ENCODE measurements around the gene ERBIN.

ERBIN gene

DNA sequence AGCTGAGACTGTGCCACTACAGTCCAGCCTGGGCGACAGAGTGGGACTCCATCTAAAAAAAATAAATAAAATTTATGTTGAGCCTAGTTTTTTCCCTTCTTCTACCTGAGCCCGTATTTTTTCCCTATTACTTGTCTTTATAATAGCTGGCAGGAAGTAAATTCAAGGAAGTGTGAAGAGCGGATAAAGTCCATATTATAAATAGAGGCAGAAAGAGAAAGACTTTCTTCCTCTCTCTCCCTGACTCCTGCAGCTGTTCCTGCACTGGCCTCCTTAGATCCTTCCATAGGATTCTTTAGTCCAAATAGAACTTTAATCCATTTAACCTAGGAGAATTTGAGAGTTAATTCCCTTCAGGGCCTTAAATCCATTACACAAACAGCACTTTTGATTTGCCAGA is 10.3 kb upstream of the ERBIN start:
- Histone ChIP-seq H3K4me1 (ENCODE audit: insufficient read depth, insufficient read length) (no peaks in the 10 kb centered on the region), H3K4me3 (ENCODE audit: insufficient read length, low read depth) (no peak overlapping the region), H3K9me3 (ENCODE audit: insufficient read depth, low read length) (no peaks in the 10 kb centered on the region), H3K36me3 (ENCODE audit: insufficient read depth, insufficient read length, low read length) (no peaks in the 10 kb centered on the region), H3K27me3 (ENCODE audit: insufficient read depth, insufficient read length) (no peaks in the 10 kb centered on the region), H3K9ac (ENCODE audit: insufficient read length, low read depth) (no peak overlapping the region)
- no peak for DNase-seq (ENCODE audit: low read depth, low spot score)
- TF ChIP-seq ZNF274 (IDR thresholded peaks at IDR 0.05; ENCODE audit: low read depth, low read length) (no peak), YY1 (IDR thresholded peaks at IDR 0.05; ENCODE audit: insufficient read depth, insufficient read length) (no peak), SUZ12 (IDR thresholded peaks at IDR 0.05; ENCODE audit: extremely low read depth, insufficient read depth, insufficient read length) (no peak)

DNA sequence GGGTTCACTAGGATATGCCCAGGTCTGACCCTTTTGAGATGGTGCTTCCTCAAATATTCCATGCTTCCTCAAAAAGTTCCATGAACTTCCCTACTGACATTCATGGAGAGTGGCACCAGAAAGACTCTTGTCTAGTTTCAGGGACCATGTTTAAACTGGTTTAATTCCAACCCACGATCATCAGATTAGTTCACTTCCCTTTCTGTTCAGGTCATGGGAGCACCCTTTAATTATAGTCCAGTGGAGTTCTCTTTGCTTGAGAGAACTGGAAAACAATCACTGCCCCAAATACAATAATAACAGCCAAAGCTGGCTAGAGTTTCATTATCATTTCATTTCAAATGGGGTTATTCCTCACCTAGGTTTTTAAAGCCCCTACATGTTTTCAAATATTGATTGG is 9.7 kb upstream of the ERBIN start:
- Histone ChIP-seq H3K4me1 (ENCODE audit: insufficient read depth, insufficient read length) (no peaks in the 10 kb centered on the region), H3K9ac (ENCODE audit: insufficient read length, low read depth) (no peak overlapping the region), H3K36me3 (ENCODE audit: insufficient read depth, insufficient read length, low read length) (no peaks in the 10 kb centered on the region), H3K27me3 (ENCODE audit: insufficient read depth, insufficient read length) (no peaks in the 10 kb centered on the region), H3K9me3 (ENCODE audit: insufficient read depth, low read length) (no peaks in the 10 kb centered on the region), H3K4me3 (ENCODE audit: insufficient read length, low read depth) (no peak overlapping the region)
- no peak for DNase-seq (ENCODE audit: low read depth, low spot score)
- TF ChIP-seq ZNF274 (IDR thresholded peaks at IDR 0.05; ENCODE audit: low read depth, low read length), result no peak
- no peak for TF ChIP-seq YY1 (IDR thresholded peaks at IDR 0.05; ENCODE audit: insufficient read depth, insufficient read length)
- no peak for TF ChIP-seq SUZ12 (IDR thresholded peaks at IDR 0.05; ENCODE audit: extremely low read depth, insufficient read depth, insufficient read length)

DNA sequence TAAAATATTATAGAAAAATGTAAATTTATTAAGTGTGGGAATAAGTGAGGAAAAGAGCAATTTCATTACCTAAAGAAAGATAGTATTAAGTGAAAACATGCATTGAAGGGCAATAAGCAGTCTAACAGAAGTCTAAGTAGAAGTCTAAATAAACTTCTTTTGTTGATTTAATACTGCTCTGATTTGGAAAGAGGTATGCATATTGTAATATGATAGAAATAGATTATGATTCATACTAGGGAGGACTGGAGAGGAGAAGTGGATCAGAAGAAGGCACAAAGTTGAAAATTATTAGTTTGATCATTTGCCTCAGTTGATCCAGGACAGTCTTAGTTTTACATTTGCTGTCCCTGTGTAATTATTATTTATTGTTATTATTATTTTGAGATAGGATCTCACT is 6.6 kb upstream of the ERBIN start:
- Histone ChIP-seq H3K27me3 (ENCODE audit: insufficient read depth, insufficient read length) (peaks cover 17% of the 10 kb centered on the region), H3K36me3 (ENCODE audit: insufficient read depth, insufficient read length, low read length) (no peaks in the 10 kb centered on the region), H3K4me3 (ENCODE audit: insufficient read length, low read depth) (no peak overlapping the region), H3K4me1 (ENCODE audit: insufficient read depth, insufficient read length) (no peaks in the 10 kb centered on the region), H3K9ac (ENCODE audit: insufficient read length, low read depth) (no peak overlapping the region), H3K9me3 (ENCODE audit: insufficient read depth, low read length) (no peaks in the 10 kb centered on the region)
- no peak for TF ChIP-seq ZNF274 (IDR thresholded peaks at IDR 0.05; ENCODE audit: low read depth, low read length)
- TF ChIP-seq YY1 (IDR thresholded peaks at IDR 0.05; ENCODE audit: insufficient read depth, insufficient read length), result no peak
- TF ChIP-seq SUZ12 (IDR thresholded peaks at IDR 0.05; ENCODE audit: extremely low read depth, insufficient read depth, insufficient read length), result no peak
- DNase-seq (ENCODE audit: low read depth, low spot score), result no peak

DNA sequence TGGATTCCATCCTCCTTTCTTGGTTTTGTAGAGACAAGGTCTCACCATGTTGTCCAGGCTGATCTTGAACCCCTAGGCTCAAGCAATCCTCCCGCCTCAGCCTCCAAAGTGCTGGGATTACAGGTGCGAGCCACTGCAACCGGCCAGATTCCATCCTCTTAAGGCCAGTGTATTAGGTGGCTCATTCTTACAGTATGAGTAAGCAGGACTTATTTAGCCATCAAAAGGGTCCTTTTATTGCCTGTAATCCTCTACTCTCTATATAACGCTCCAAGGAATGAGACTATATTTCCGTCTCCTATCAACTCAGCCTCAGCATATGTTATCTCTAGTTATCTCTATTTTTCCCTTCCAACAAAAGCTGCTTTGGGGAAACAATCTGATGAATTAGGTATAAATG is 3.0 kb upstream of the ERBIN start:
- no peaks in the 10 kb centered on the region for H3K9me3 ChIP-seq (ENCODE audit: insufficient read depth, low read length)

DNA sequence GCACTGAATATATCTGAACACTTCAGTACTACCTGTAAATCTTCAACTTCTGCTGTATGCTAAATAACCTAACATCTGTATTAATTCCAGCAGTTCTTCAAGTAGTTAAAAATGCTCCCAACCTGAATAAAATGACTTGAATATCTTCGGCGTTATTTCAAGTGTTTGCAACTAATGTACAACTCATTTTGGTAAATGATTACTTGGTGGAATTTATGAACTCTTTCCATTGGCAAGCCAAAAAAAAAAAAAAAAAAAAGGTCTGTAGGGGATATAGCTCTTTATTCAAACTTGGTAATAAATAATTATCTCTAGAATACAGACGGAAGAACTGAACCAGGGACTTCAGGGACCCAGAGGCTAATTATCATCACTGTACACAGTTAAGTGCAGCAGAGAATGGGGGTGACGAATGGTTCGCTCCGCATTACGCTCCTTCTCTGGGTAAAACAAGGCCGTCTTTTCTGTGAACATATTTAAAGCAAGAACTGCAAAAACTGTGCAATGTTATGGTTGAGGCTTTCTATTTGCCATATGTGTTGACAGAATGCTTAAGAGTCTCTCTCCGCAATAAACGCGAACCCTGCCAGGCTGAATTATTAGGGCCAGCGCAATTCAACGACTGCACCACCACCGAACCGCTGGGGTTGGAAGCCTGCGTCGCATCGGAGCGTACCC is 1.9 kb upstream of the ERBIN start:
- H3K4me1 ChIP-seq (ENCODE audit: insufficient read depth, insufficient read length), result no peaks in the 10 kb centered on the region
- TF ChIP-seq ZNF274 (IDR thresholded peaks at IDR 0.05; ENCODE audit: low read depth, low read length) (no peak), SUZ12 (IDR thresholded peaks at IDR 0.05; ENCODE audit: extremely low read depth, insufficient read depth, insufficient read length) (no peak), YY1 (IDR thresholded peaks at IDR 0.05; ENCODE audit: insufficient read depth, insufficient read length) (no peak)
- DNase-seq (ENCODE audit: low read depth, low spot score), result no peak
- peak overlapping the region; percentile 68 for H3K4me3 ChIP-seq (ENCODE audit: insufficient read length, low read depth)
- H3K27me3 ChIP-seq (ENCODE audit: insufficient read depth, insufficient read length), result peaks cover 18% of the 10 kb centered on the region
- H3K9me3 ChIP-seq (ENCODE audit: insufficient read depth, low read length), result no peaks in the 10 kb centered on the region
- peak overlapping the region; percentile 94 for H3K9ac ChIP-seq (ENCODE audit: insufficient read length, low read depth)
- no peaks in the 10 kb centered on the region for H3K36me3 ChIP-seq (ENCODE audit: insufficient read depth, insufficient read length, low read length)

More for the DNA sequence above, 3.0 kb upstream of the ERBIN start:
- TF ChIP-seq SUZ12 (IDR thresholded peaks at IDR 0.05; ENCODE audit: extremely low read depth, insufficient read depth, insufficient read length) (no peak), YY1 (IDR thresholded peaks at IDR 0.05; ENCODE audit: insufficient read depth, insufficient read length) (no peak), ZNF274 (IDR thresholded peaks at IDR 0.05; ENCODE audit: low read depth, low read length) (no peak)
- Histone ChIP-seq H3K27me3 (ENCODE audit: insufficient read depth, insufficient read length) (peaks cover 18% of the 10 kb centered on the region), H3K4me1 (ENCODE audit: insufficient read depth, insufficient read length) (no peaks in the 10 kb centered on the region), H3K36me3 (ENCODE audit: insufficient read depth, insufficient read length, low read length) (no peaks in the 10 kb centered on the region), H3K9ac (ENCODE audit: insufficient read length, low read depth) (no peak overlapping the region), H3K4me3 (ENCODE audit: insufficient read length, low read depth) (no peak overlapping the region)
- no peak for DNase-seq (ENCODE audit: low read depth, low spot score)

DNA sequence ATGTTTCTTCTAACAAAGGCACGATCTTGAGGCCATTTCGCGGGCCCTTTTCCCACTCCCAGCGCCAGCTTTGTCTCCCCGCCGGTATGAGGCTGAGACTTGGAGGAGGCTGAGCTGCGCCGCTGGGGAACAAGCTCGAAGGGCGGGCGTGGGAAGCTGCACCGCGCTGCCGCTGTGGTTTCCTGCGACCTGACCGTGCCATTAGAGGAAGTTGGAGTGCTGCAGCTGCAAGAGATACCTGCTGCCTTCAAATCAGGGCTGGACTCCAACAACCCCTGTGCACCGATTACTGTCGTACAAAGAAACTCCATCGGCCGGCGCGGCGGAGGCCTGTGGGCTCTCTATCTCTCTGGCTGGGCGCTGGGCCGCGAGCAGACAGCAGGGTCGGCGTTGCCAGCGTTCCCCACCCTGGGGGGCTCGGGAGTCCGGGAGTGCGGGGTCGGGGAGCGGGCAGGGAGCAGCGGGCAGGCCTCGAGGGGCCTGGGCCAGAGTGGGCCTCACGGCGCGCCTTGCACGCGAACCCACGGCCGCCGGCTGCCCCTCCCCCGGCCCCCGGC is 1.3 kb upstream of the ERBIN start:
- TF ChIP-seq YY1 (IDR thresholded peaks at IDR 0.05; ENCODE audit: insufficient read depth, insufficient read length) (no peak), ZNF274 (IDR thresholded peaks at IDR 0.05; ENCODE audit: low read depth, low read length) (no peak), SUZ12 (IDR thresholded peaks at IDR 0.05; ENCODE audit: extremely low read depth, insufficient read depth, insufficient read length) (no peak)
- no peak for DNase-seq (ENCODE audit: low read depth, low spot score)
- peaks cover 4% of the 10 kb centered on the region for H3K36me3 ChIP-seq (ENCODE audit: insufficient read depth, insufficient read length, low read length)
- H3K9me3 ChIP-seq (ENCODE audit: insufficient read depth, low read length), result no peaks in the 10 kb centered on the region
- peak overlapping the region; percentile 94 for H3K9ac ChIP-seq (ENCODE audit: insufficient read length, low read depth)
- H3K4me1 ChIP-seq (ENCODE audit: insufficient read depth, insufficient read length), result no peaks in the 10 kb centered on the region
- peaks cover 18% of the 10 kb centered on the region for H3K27me3 ChIP-seq (ENCODE audit: insufficient read depth, insufficient read length)
- H3K4me3 ChIP-seq (ENCODE audit: insufficient read length, low read depth), result peak overlapping the region; percentile 68

DNA sequence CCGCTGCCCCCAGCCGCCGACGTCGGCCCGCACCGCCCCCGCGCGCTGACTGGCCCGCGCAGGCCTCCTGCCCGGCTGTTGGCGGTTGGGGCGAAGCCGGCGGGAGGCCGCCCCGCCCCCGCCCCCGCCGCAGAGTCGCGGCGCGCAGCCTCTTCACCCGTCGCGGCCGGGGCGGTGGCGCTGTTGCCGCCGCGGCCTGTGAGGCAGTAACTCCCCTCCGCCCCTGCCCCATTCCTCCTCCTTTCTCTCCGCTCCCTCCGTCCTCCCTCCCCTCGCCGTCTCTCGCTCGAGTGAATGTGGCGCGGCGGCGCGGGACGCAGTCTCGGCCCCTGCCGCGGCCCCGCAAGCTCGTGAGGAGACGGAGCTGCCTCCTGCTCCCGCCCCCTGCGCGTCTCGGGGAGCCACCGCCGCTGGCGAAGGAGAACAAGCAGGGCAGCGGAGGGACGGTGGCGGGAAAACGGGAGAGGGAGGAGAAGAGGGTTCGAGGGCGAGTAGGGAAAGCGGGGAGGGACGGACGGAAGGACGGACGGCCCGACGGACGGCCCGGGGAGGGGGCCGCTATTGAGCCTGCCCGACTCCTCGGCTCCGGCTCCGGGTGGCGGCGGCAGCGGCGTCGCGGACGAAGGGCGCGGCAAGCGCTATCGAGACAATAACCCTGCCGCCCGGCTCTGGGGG is 637 bp upstream of the ERBIN start:
- peaks cover 4% of the 10 kb centered on the region for H3K36me3 ChIP-seq (ENCODE audit: insufficient read depth, insufficient read length, low read length)
- H3K4me3 ChIP-seq (ENCODE audit: insufficient read length, low read depth), result peak overlapping the region; percentile 76
- H3K9me3 ChIP-seq (ENCODE audit: insufficient read depth, low read length), result no peaks in the 10 kb centered on the region
- H3K27me3 ChIP-seq (ENCODE audit: insufficient read depth, insufficient read length), result peaks cover 18% of the 10 kb centered on the region
- DNase-seq (ENCODE audit: low read depth, low spot score), result peak; percentile 67
- H3K9ac ChIP-seq (ENCODE audit: insufficient read length, low read depth), result peak overlapping the region; percentile 91
- H3K4me1 ChIP-seq (ENCODE audit: insufficient read depth, insufficient read length), result no peaks in the 10 kb centered on the region
- no peak for TF ChIP-seq SUZ12 (IDR thresholded peaks at IDR 0.05; ENCODE audit: extremely low read depth, insufficient read depth, insufficient read length)
- no peak for TF ChIP-seq YY1 (IDR thresholded peaks at IDR 0.05; ENCODE audit: insufficient read depth, insufficient read length)
- no peak for TF ChIP-seq ZNF274 (IDR thresholded peaks at IDR 0.05; ENCODE audit: low read depth, low read length)

Measured in NT2/D1 (cell line).